Keratinocyte (primary cell): Measurements from ENCODE around the gene FOXS1.

Experiments used
- CTCF ChIP-seq, 3 experiments: IDR thresholded peaks in 1 of 3; conservative IDR thresholded peaks in 1 of 3; optimal IDR thresholded peaks in 1 of 3; 2 replicates in 2 of 3; 3 replicates in 1 of 3; pipeline versions ENCODE3 to v1.5.1; 2011; ENCODE audit warnings: low read length in 3 of 3, mild to moderate bottlenecking in 3 of 3, moderate library complexity in 2 of 3, control low read depth in 1 of 3, inconsistent platforms in 1 of 3; ENCODE audit not compliant: insufficient read depth in 2 of 3; ENCODE audit errors: extremely low read depth in 1 of 3
- EZH2 ChIP-seq: IDR thresholded peaks from one replicate; pipeline ENCODE4 v1.6.1; 2012; ENCODE audit warnings: inconsistent platforms, mild to moderate bottlenecking, low read length, moderate library complexity

- no peak for TF ChIP-seq CTCF (optimal IDR thresholded peaks at IDR 0.05 in 1 of 3, IDR thresholded peaks at IDR 0.05 in 1 of 3, conservative IDR thresholded peaks at IDR 0.05 in 1 of 3; ENCODE audit: extremely low read depth in 1 of 3, insufficient read depth in 2 of 3, low read length in 3 of 3)
- TF ChIP-seq EZH2: no peak
Measured at GRCh38 chr20:31837896-31838397, 7.5 kb downstream of the FOXS1 start.
